ENCODE data around the gene LY6G6C.

Gene LY6G6C

DNA sequence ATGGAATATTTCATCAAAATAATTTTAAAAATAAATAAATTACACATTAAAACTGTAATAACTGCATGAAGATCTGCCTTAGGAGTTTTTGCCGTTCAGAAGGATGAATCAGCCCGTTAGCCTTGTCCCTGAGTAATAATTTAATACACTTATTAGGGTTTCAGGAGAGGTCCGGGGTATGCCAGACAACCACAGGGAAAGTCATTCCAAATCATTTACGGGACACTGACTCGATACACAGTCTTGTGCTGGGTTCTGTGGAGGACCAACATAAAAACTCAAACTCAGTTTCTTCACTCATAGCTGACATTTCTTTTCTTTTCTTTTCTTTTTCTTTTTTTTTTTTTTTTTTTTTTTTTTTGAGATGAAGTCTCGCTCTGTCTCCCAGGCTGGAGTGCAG lies 15.6 kb downstream of the LY6G6C start:
- TF ChIP-seq, protein P1, sequence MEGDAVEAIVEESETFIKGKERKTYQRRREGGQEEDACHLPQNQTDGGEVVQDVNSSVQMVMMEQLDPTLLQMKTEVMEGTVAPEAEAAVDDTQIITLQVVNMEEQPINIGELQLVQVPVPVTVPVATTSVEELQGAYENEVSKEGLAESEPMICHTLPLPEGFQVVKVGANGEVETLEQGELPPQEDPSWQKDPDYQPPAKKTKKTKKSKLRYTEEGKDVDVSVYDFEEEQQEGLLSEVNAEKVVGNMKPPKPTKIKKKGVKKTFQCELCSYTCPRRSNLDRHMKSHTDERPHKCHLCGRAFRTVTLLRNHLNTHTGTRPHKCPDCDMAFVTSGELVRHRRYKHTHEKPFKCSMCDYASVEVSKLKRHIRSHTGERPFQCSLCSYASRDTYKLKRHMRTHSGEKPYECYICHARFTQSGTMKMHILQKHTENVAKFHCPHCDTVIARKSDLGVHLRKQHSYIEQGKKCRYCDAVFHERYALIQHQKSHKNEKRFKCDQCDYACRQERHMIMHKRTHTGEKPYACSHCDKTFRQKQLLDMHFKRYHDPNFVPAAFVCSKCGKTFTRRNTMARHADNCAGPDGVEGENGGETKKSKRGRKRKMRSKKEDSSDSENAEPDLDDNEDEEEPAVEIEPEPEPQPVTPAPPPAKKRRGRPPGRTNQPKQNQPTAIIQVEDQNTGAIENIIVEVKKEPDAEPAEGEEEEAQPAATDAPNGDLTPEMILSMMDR (IDR thresholded peaks at IDR 0.05; ENCODE audit: low read depth, low read length), result no peak
- no peak overlapping the region for H3K4me3 ChIP-seq (ENCODE audit: low read depth, low read length)

DNA sequence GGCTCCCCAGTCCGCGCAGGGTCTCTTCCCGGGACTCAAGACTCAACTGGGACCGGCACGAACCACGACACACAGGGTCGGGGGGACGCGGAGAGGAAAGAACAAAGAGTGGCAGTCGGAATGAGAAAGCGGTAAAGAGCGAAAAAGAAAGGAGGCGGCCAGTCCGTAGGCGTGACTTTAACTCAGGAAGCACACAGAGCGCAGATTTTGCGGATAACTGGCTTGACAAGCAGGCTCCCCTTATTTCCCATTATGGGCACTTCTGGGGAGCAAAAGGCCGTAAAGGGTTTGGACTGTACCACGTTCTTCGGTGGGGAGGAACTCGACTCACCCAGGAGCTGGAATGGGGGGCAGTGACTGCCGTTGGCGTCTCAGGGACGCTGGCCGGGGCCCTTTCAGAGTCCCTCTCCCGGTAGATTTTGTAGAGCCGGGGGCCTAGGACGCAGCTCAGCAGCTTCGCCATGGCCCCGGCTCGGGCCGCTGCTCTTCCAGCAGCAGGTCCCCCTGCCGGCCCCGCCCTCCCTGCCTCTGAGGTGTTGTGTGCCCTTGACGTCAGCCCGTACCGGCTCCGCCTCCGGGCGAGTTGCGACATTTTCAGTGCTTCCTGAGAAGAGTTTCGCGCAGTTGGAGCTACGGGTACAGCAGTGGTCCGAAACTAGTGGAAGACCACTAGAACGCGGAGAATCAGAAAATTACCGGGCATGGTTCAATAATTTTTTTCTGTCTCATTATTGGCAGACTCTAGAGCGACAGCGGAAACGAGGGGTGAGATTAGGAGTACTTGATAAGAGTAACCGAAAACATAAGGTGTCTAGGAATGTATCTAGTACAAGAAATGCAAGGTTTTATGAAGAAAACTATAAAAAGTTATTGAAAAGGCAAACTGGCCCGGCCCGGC lies 18.5 kb downstream of the LY6G6C start, which contains the start of gene ABHD16A:
TSS of gene ABHD16A (minus strand) at position 506 of the 898 bp plus-strand sequence. CDS start at position 463, 43 bp downstream.
- peak; percentile 99 for DNase-seq
- Histone ChIP-seq H3K36me3 (no peaks in the 10 kb centered on the region; the same call in 1 of the 2 replicates), H3K9me3 (no peaks in the 10 kb centered on the region), H3K4me1 (no peaks in the 10 kb centered on the region), H3K4me3 (ENCODE audit: low read depth, low read length) (peak within 1 kb of the TSS; percentile 97), H3K27me3 (no peaks in the 10 kb centered on the region)
- TF ChIP-seq, protein P1 (IDR thresholded peaks at IDR 0.05; ENCODE audit: low read depth, low read length), result no peak

More for the DNA sequence above, 15.6 kb downstream of the LY6G6C start:
- no peaks in the 10 kb centered on the region for H3K36me3 ChIP-seq
- H3K27me3 ChIP-seq, result no peaks in the 10 kb centered on the region
- no peaks in the 10 kb centered on the region for H3K4me1 ChIP-seq
- DNase-seq, result no peak
- H3K9me3 ChIP-seq, result no peaks in the 10 kb centered on the region

DNA sequence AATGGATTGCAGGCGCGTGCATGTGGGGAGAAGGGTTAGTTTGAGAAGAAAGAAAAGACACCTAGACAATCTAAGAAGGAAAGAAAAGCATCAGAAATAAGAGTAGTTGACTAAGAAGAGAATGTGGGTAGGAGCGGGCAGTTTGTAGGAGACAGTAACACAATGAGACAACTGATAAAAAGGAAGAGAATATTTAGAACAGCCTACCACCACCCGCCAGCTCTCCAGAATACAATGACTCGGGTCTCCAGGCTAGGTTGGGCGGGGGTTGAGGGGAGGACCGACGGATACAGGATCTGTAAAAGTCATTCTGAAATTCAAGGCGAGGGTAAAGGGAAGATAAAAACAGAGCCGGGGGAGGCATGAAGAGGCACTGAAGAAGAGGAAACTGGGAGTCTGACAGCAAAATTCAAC lies 19.1 kb downstream of the LY6G6C start:
- TF ChIP-seq, protein P1 (IDR thresholded peaks at IDR 0.05; ENCODE audit: low read depth, low read length), result no peak
- Histone ChIP-seq H3K4me1 (no peaks in the 10 kb centered on the region), H3K4me3 (ENCODE audit: low read depth, low read length) (peak overlapping the region; percentile 97), H3K27me3 (no peaks in the 10 kb centered on the region), H3K36me3 (no peaks in the 10 kb centered on the region; the same call in 1 of the 2 replicates), H3K9me3 (no peaks in the 10 kb centered on the region)
- DNase-seq, result no peak

DNA sequence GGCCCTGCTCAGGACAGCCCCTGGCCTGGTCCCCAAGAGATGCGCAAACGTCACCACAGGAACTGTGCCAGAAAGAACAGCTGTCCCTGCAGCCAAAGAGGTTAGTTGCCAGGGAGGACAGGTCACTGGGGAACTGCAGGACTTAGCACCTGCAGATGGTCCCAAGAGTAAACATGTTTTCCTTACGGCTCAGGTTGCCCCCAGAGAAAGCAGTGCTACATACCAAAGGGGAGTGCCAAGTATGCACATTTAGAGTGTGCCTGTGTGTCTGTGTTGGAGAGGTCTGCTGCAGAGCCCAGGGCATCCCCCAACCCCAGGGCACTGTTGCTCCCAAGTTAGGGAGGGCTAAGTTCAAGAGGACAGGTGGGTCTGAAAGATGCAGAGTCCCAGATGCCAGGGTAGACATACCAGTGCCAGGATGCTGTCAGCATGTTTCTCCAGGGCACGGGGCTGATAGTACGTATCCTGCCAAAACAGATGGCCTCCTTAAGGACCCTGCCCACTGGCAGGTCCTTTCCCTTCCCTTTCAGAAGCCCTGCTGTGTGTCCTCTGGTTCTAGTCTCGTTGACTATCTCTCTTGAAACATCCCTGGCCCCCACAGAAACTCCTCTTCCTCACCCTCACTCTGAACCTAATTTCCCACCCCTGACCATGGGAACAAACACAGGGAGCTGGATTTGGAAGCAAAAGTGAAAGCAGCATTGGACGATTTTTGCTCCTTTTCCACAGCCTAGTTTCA lies 19.7 kb downstream of the LY6G6C start:
- H3K36me3 ChIP-seq, result no peaks in the 10 kb centered on the region; the same call in 1 of the 2 replicates
- TF ChIP-seq, protein P1 (IDR thresholded peaks at IDR 0.05; ENCODE audit: low read depth, low read length), result no peak
- H3K9me3 ChIP-seq, result no peaks in the 10 kb centered on the region
- peak; percentile 51 for DNase-seq
- no peaks in the 10 kb centered on the region for H3K27me3 ChIP-seq
- no peaks in the 10 kb centered on the region for H3K4me1 ChIP-seq
- H3K4me3 ChIP-seq (ENCODE audit: low read depth, low read length), result peak overlapping the region; percentile 97

DNA sequence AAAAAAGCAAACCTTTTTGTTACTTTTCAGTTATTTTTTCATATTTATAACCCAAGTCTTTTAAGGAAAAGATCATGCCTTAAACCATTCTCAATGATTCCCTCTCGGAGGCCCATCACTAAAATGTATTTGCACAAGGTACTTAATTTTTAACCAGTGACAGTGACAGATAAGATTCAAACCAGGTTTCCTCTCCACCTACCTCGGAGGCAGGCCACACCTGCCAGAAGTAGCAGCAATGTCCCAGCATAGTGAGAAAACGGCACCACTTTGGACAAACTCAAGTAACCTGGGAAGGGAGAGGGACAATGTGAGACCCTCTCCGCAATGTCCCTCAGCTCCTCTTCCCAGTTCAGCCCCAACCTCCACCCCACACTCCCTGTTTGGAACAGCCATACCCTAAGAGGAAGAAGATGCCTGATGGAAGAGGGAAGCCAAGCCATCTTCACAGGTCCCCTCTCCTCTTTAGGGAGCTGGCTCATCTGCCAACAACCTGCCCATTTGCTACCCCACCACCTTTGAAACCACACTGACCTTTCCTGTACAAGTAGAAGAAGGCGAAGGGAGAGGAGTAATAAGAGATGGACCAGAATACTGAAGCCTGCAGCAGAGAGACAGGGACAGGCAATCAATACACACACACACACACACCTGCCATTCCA lies 20.7 kb downstream of the LY6G6C start:
- Histone ChIP-seq H3K9me3 (no peaks in the 10 kb centered on the region), H3K4me3 (ENCODE audit: low read depth, low read length) (no peak overlapping the region), H3K36me3 (no peaks in the 10 kb centered on the region; the same call in none of the 2 replicates), H3K27me3 (no peaks in the 10 kb centered on the region), H3K4me1 (no peaks in the 10 kb centered on the region)
- no peak for DNase-seq
- TF ChIP-seq, protein P1 (IDR thresholded peaks at IDR 0.05; ENCODE audit: low read depth, low read length), result no peak
